Measurements from ENCODE around the gene GNG13. TPM values are rescaled to one million over a fixed set of nuclear protein-coding genes. Genes with fewer than 3 reads are reported as not detected.

GNG13 gene
- total and polyA plus RNA-seq, 2 donors (not counting 3 experiments of a cell fraction or from before 2014, with no cell fraction given) = not detected

GRCh38 chr16:778447-778846 lies 22.1 kb downstream of the GNG13 start:
- Histone ChIP-seq H3K27ac (ENCODE audit: insufficient read depth, low read depth, low read length) (no peak overlapping the region), H2AFZ (ENCODE audit: low read depth, low read length) (no peak overlapping the region), H3K36me3 (ENCODE audit: control insufficient read depth in 2 of 2, extremely low read depth in 1 of 2, insufficient read depth in 2 of 2, low read length in 2 of 2) (no peaks in the 10 kb centered on the region), H3K4me2 (ENCODE audit: insufficient read depth, low read length) (no peak overlapping the region), H3K9ac (replicated peaks; ENCODE audit: extremely low read depth, insufficient read depth, low read length) (no peak overlapping the region), H3K9me3 (replicated peaks; ENCODE audit: control insufficient read depth, insufficient read depth, low read length) (no peaks in the 10 kb centered on the region), H3K79me2 (ENCODE audit: control insufficient read depth, insufficient read depth, low read length) (no peaks in the 10 kb centered on the region), H3K4me3 (replicated peaks in 1 of 3; ENCODE audit: insufficient read depth in 1 of 3, low read depth in 1 of 3, low read length in 3 of 3) (no peak overlapping the region), H4K20me1 (replicated peaks; ENCODE audit: control insufficient read depth, extremely low read depth, insufficient read depth, low read length) (no peaks in the 10 kb centered on the region), H3K9me1 (replicated peaks; ENCODE audit: control insufficient read depth, extremely low read depth, insufficient read depth, low read length) (no peaks in the 10 kb centered on the region), H3K4me1 (ENCODE audit: control insufficient read depth, extremely low read depth, insufficient read depth, low read length) (no peaks in the 10 kb centered on the region), H3K27me3 (ENCODE audit: control insufficient read depth in 2 of 2, insufficient read depth in 2 of 2, low read length in 2 of 2) (no peaks in the 10 kb centered on the region)
- intact Hi-C loops (cut with micrococcal nuclease) (no loop called here), dilution Hi-C loops (cut with MboI; ENCODE audit: extremely low pct_ligation_motif_present, low sequenced_read_pairs) (no loop called here)
- no TSS peak for BruUV-seq (replicated peaks)
- FAIRE-seq = no peak
- POLR2A ChIA-PET = no interaction called here
- CTCF ChIA-PET = no interaction called here
- no peak for DNase-seq (ENCODE audit: low read depth, low spot score)
- no peak for TF ChIP-seq EZH2 (IDR thresholded peaks at IDR 0.05; ENCODE audit: borderline replicate concordance, low read depth, low read length, severe bottlenecking)
- no peak for TF ChIP-seq JUN (IDR thresholded peaks at IDR 0.05; ENCODE audit: borderline replicate concordance, insufficient read depth, insufficient read length, low read depth)
- TF ChIP-seq, protein P1, sequence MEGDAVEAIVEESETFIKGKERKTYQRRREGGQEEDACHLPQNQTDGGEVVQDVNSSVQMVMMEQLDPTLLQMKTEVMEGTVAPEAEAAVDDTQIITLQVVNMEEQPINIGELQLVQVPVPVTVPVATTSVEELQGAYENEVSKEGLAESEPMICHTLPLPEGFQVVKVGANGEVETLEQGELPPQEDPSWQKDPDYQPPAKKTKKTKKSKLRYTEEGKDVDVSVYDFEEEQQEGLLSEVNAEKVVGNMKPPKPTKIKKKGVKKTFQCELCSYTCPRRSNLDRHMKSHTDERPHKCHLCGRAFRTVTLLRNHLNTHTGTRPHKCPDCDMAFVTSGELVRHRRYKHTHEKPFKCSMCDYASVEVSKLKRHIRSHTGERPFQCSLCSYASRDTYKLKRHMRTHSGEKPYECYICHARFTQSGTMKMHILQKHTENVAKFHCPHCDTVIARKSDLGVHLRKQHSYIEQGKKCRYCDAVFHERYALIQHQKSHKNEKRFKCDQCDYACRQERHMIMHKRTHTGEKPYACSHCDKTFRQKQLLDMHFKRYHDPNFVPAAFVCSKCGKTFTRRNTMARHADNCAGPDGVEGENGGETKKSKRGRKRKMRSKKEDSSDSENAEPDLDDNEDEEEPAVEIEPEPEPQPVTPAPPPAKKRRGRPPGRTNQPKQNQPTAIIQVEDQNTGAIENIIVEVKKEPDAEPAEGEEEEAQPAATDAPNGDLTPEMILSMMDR (IDR thresholded peaks at IDR 0.05; ENCODE audit: extremely low read depth in 1 of 2, insufficient read depth in 1 of 2, low read depth in 1 of 2, low read length in 2 of 2) = no peak
- no peak for TF ChIP-seq MYC (IDR thresholded peaks at IDR 0.05; ENCODE audit: low read depth, low read length)

DNA sequence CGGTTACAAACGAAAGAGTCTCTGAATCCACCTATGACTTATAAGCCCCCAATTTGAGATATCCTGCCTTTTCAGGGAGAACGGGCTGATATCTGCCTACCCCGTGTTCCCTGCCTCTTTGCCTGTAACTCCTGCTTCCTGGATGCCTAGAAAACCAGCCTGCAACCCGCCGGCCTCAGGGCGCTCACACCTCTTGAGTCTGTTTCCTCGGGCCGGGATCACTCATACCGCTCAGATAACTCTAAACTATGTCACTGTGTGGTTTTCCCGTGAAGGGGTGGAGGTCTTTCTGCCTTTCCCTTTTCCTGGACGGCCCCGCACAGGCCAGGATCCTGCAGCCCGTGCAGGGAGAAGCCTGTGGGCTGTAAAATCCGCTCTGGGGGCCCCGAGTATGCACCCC lies 22.7 kb downstream of the GNG13 start:
- Histone ChIP-seq H2AFZ (ENCODE audit: low read depth, low read length) (no peak overlapping the region), H3K9ac (replicated peaks; ENCODE audit: extremely low read depth, insufficient read depth, low read length) (no peak overlapping the region)

More for the DNA sequence above, 22.7 kb downstream of the GNG13 start:
- Histone ChIP-seq H4K20me1 (replicated peaks; ENCODE audit: control insufficient read depth, extremely low read depth, insufficient read depth, low read length) (no peaks in the 10 kb centered on the region), H3K4me1 (ENCODE audit: control insufficient read depth, extremely low read depth, insufficient read depth, low read length) (no peaks in the 10 kb centered on the region), H3K9me3 (replicated peaks; ENCODE audit: control insufficient read depth, insufficient read depth, low read length) (no peaks in the 10 kb centered on the region), H3K79me2 (ENCODE audit: control insufficient read depth, insufficient read depth, low read length) (no peaks in the 10 kb centered on the region), H3K4me2 (ENCODE audit: insufficient read depth, low read length) (no peak overlapping the region), H3K27ac (ENCODE audit: insufficient read depth, low read depth, low read length) (no peak overlapping the region), H3K27me3 (ENCODE audit: control insufficient read depth in 2 of 2, insufficient read depth in 2 of 2, low read length in 2 of 2) (no peaks in the 10 kb centered on the region), H3K4me3 (replicated peaks in 1 of 3; ENCODE audit: insufficient read depth in 1 of 3, low read depth in 1 of 3, low read length in 3 of 3) (no peak overlapping the region), H3K36me3 (ENCODE audit: control insufficient read depth in 2 of 2, extremely low read depth in 1 of 2, insufficient read depth in 2 of 2, low read length in 2 of 2) (no peaks in the 10 kb centered on the region), H3K9me1 (replicated peaks; ENCODE audit: control insufficient read depth, extremely low read depth, insufficient read depth, low read length) (no peaks in the 10 kb centered on the region)
- POLR2A ChIA-PET = no interaction called here
- CTCF ChIA-PET = no interaction called here
- dilution Hi-C loops (cut with MboI; ENCODE audit: extremely low pct_ligation_motif_present, low sequenced_read_pairs) = no loop called here
- no peak for DNase-seq (ENCODE audit: low read depth, low spot score)
- no peak for FAIRE-seq
- TF ChIP-seq POLR2AphosphoS5 (IDR thresholded peaks at IDR 0.05; ENCODE audit: insufficient read depth, low read depth, low read length) (no peak), FOS (IDR thresholded peaks at IDR 0.05; ENCODE audit: borderline replicate concordance, insufficient read depth, low read length) (no peak), MYC (IDR thresholded peaks at IDR 0.05; ENCODE audit: low read depth, low read length) (no peak), EZH2 (IDR thresholded peaks at IDR 0.05; ENCODE audit: borderline replicate concordance, low read depth, low read length, severe bottlenecking) (no peak), POLR2A (IDR thresholded peaks at IDR 0.05; ENCODE audit: low read depth, low read length) (no peak), GATA2 (IDR thresholded peaks at IDR 0.05; ENCODE audit: insufficient read depth, insufficient read length, low read depth, low read length) (no peak), JUN (IDR thresholded peaks at IDR 0.05; ENCODE audit: borderline replicate concordance, insufficient read depth, insufficient read length, low read depth) (no peak)
- TF ChIP-seq, protein P1 (IDR thresholded peaks at IDR 0.05; ENCODE audit: extremely low read depth in 1 of 2, insufficient read depth in 1 of 2, low read depth in 1 of 2, low read length in 2 of 2) = no peak
- TF ChIP-seq, protein P2, sequence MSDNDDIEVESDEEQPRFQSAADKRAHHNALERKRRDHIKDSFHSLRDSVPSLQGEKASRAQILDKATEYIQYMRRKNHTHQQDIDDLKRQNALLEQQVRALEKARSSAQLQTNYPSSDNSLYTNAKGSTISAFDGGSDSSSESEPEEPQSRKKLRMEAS (IDR thresholded peaks at IDR 0.05; ENCODE audit: insufficient read depth, insufficient read length) = no peak
- intact Hi-C loops (cut with micrococcal nuclease) = no loop called here
- no TSS peak for BruUV-seq (replicated peaks)
